GM12873 (cell line): ENCODE measurements around the gene RALB.

Experiments
- TF ChIP-seq, protein P1 (sequence below): IDR thresholded peaks from 2 replicates; pipeline ENCODE4 v1.5.1; 2012; ENCODE audit warnings: low read depth, mild to moderate bottlenecking, moderate library complexity, low read length, control low read depth; ENCODE audit not compliant: insufficient read depth; ENCODE audit errors: missing control alignments

The RALB gene

DNA sequence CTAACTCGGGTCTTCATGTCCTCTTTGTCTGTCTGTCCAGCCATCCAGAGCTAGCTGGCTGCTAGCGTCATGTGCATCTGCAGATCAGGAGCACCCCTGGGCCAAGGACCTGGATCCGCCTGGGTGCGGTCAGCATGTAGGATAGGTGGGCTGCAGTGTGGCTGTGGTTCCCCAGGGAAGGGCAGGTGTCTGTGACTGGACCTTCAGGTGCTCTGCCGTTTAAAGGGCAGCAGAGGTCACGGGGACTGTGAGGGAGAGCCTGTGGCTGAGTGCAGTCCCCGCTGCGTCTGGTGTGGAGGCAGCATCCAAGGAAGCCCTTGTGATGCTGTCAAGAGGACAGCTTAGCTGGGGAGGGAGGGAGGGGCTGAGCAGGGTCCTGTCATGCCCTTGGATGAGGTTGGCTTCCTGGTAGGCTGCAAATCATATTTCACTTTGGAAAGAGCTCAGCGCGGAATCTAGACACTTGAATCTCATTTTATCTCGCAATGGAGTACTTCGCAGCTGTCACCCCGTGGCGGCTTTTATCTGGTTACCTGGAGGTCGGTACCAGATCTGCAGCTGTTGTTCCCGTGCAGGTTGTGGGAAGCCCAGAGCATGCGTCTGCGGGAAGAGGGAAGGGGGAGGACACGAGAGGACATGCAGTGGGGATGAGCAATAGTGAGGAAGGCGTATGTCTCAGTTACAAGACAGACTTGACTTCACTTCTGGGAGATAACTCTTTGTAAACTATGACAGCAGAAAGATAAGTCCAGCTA lies 5.9 kb upstream of the RALB start:
- TF ChIP-seq, protein P1, sequence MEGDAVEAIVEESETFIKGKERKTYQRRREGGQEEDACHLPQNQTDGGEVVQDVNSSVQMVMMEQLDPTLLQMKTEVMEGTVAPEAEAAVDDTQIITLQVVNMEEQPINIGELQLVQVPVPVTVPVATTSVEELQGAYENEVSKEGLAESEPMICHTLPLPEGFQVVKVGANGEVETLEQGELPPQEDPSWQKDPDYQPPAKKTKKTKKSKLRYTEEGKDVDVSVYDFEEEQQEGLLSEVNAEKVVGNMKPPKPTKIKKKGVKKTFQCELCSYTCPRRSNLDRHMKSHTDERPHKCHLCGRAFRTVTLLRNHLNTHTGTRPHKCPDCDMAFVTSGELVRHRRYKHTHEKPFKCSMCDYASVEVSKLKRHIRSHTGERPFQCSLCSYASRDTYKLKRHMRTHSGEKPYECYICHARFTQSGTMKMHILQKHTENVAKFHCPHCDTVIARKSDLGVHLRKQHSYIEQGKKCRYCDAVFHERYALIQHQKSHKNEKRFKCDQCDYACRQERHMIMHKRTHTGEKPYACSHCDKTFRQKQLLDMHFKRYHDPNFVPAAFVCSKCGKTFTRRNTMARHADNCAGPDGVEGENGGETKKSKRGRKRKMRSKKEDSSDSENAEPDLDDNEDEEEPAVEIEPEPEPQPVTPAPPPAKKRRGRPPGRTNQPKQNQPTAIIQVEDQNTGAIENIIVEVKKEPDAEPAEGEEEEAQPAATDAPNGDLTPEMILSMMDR, result no peak

DNA sequence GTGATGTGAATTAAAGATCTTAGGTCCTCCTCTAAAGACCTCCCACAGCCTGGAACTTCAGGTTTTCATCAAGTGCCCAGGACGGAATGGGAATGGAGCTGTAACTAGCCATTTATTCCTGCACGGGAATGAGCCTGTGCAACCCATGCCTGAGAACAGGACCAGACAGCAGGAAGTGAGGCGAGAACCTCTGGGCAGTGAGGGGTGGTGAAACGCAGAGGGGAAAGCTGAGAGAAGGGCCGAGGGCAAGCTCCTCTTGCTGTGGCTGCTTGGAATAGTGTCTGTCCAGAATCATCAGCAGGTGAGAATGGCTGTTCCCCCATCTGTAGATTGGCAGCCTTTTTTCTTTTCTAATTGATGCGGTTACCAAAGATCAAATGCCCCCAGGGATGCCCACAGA lies 4.8 kb upstream of the RALB start:
- TF ChIP-seq, protein P1, result no peak

DNA sequence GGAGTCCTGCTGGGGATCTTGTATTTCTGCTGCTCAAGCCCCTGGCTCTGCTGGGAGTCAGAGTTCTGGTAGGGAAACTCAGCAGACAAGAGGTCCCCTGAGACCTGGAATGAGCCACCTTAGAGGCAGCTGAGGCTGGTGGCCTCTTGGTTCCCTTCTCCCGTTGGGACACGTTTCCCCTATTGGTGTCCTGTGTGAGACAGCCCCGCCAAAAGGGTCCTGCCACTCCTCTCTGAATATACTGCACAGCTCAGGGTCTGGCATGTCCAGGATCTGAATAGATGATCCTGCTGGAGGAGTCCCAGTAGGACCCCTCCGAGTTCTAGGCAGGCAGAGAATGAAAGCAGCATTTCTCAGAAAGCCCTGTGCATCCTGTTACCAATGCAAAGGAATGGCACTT lies 2.0 kb upstream of the RALB start:
- TF ChIP-seq, protein P1, result no peak

- TF ChIP-seq, protein P1, result no peak
Measured at GRCh38 chr2:120251078-120251477, 1.6 kb upstream of the RALB start.

GRCh38 chr2:120251880-120252224 lies 800 bp upstream of the RALB start:
- TF ChIP-seq, protein P1, result no peak

GRCh38 chr2:120253021-120253882 lies 600 bp downstream of the RALB start:
- TF ChIP-seq, protein P1, result no peak

DNA sequence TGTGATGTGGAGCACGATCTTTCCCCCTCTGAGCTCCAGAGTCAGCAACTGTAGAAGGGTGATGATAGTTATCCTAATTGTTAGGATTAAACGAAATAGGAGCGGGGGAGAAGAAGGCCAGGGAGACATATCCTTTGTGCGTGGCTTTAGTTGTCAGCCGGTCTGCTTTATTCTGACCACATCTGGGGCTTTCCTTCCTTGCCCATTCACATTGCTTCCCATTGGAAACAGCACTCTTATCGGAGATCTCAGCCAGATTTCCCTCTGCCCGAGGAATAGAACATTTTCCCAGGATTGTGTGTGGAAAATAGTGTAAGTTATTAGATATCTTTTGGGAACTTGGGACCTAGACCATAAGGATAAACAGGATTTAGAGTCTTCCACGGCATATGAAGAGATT lies 1.5 kb downstream of the RALB start:
- TF ChIP-seq, protein P1, result no peak
